Measurements from ENCODE around the gene IL15.

DNA sequence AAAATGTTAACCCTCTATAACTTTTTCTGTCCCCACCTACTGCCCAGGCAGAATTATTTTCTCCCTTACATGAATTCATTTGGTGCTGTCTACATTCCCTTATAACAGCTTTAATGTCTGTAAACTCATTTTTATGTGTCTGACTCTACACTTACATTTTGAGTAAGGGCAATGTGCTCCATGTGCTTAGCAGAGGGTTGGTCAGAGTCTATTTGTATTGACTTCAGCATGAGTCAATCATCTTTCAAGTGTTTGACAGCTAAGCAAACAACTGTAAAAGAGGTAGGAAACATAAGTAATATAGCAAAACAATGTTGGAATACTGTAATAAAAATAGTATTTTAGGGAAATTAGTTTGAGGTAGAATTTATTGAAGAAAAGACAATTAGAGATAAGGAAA, 6.3 kb downstream of the IL15 start:
- TF ChIP-seq, protein P1, sequence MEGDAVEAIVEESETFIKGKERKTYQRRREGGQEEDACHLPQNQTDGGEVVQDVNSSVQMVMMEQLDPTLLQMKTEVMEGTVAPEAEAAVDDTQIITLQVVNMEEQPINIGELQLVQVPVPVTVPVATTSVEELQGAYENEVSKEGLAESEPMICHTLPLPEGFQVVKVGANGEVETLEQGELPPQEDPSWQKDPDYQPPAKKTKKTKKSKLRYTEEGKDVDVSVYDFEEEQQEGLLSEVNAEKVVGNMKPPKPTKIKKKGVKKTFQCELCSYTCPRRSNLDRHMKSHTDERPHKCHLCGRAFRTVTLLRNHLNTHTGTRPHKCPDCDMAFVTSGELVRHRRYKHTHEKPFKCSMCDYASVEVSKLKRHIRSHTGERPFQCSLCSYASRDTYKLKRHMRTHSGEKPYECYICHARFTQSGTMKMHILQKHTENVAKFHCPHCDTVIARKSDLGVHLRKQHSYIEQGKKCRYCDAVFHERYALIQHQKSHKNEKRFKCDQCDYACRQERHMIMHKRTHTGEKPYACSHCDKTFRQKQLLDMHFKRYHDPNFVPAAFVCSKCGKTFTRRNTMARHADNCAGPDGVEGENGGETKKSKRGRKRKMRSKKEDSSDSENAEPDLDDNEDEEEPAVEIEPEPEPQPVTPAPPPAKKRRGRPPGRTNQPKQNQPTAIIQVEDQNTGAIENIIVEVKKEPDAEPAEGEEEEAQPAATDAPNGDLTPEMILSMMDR (IDR thresholded peaks at IDR 0.05; ENCODE audit: low read depth, low read length, missing input control), result no peak
- TF ChIP-seq GABPA (IDR thresholded peaks at IDR 0.05 in 1 of 2, conservative IDR thresholded peaks at IDR 0.05 in 1 of 2), result no peak
- TF ChIP-seq NR2F2 (IDR thresholded peaks at IDR 0.05), result no peak
- TF ChIP-seq EGR1 (IDR thresholded peaks at IDR 0.05; ENCODE audit: low read depth in 2 of 2), result no peak
- no peak for TF ChIP-seq HNF4G (IDR thresholded peaks at IDR 0.05)
- TF ChIP-seq, protein P2, sequence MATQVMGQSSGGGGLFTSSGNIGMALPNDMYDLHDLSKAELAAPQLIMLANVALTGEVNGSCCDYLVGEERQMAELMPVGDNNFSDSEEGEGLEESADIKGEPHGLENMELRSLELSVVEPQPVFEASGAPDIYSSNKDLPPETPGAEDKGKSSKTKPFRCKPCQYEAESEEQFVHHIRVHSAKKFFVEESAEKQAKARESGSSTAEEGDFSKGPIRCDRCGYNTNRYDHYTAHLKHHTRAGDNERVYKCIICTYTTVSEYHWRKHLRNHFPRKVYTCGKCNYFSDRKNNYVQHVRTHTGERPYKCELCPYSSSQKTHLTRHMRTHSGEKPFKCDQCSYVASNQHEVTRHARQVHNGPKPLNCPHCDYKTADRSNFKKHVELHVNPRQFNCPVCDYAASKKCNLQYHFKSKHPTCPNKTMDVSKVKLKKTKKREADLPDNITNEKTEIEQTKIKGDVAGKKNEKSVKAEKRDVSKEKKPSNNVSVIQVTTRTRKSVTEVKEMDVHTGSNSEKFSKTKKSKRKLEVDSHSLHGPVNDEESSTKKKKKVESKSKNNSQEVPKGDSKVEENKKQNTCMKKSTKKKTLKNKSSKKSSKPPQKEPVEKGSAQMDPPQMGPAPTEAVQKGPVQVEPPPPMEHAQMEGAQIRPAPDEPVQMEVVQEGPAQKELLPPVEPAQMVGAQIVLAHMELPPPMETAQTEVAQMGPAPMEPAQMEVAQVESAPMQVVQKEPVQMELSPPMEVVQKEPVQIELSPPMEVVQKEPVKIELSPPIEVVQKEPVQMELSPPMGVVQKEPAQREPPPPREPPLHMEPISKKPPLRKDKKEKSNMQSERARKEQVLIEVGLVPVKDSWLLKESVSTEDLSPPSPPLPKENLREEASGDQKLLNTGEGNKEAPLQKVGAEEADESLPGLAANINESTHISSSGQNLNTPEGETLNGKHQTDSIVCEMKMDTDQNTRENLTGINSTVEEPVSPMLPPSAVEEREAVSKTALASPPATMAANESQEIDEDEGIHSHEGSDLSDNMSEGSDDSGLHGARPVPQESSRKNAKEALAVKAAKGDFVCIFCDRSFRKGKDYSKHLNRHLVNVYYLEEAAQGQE (IDR thresholded peaks at IDR 0.05), result no peak
- TF ChIP-seq JUND (IDR thresholded peaks at IDR 0.05), result no peak
- no peak for TF ChIP-seq RXRA (IDR thresholded peaks at IDR 0.05)
- TF ChIP-seq HNF4A (conservative IDR thresholded peaks at IDR 0.05), result no peak
- no peak for TF ChIP-seq RAD21 (IDR thresholded peaks at IDR 0.05)
